GOT3 (cell line): ENCODE data around the gene LTA.

Source experiments
- DNase-seq: peaks from one replicate; lab custom pipeline; 2025; ENCODE audit warnings: mixed read lengths; lab: John Stamatoyannopoulos, UW

Gene LTA

GRCh38 chr6:31572041-31572911 is at the start of gene LTA:
TSS of gene LTA (plus strand) at chr6:31572289. CDS start at chr6:31572743, 454 bp downstream.
- no peak for DNase-seq

GRCh38 chr6:31525553-31525931 is 46.5 kb upstream of the LTA start:
- DNase-seq = no peak

GRCh38 chr6:31525932-31526591 is 46.0 kb upstream of the LTA start:
- DNase-seq = no peak

DNA sequence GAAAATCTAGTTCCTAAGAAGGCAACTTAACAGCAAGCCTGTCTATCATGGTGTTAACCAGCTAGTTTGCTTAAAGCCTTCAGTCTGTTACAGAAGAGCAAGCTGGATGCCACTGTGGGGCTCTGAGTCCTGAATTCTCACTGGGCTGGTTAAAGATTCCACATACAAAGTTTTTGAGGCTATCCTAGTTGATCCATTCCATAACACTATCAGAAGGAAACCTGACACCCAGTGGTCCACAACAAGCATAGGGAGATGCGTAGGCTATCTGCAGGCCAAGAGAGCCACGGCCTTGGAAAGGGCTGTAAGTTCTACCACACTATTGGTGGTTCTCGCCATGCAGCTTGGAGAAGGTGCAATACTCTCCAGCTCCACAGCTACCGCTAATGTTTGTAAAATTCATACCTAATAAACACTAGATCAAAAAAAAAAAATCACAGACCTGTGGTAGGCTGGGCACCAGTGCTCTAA is 43.7 kb upstream of the LTA start:
- DNase-seq = no peak

DNA sequence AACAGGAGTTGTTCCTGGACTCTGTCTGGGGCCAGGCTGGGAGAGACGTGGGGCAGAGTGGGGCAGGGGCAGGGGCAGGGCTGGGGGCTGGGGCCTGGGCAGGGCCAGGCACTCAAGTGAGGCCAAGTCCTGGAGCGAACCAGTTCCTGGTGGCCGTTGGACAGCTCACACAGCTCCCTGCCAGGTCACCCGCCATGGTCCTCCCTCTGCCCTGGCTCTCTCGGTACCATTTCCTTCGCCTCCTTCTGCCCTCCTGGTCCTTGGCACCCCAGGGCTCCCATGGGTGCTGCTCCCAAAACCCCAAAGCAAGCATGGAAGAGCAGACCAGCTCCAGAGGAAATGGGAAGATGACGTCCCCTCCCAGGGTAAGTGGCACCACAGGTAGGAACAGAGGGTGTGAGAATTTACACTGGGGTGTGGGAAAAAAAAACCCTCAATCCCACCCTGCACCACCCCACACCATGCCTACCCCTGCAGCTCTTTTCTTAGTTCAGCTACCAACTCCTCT is 43.2 kb upstream of the LTA start, which contains the start of gene MCCD1:
Gene MCCD1, plus strand, starts transcription at position 142 of the 508 bp plus-strand sequence. Its CDS starts 53 bp downstream, at position 195.
- DNase-seq = no peak

GRCh38 chr6:31529329-31530150 is 42.5 kb upstream of the LTA start:
- DNase-seq = no peak

DNA sequence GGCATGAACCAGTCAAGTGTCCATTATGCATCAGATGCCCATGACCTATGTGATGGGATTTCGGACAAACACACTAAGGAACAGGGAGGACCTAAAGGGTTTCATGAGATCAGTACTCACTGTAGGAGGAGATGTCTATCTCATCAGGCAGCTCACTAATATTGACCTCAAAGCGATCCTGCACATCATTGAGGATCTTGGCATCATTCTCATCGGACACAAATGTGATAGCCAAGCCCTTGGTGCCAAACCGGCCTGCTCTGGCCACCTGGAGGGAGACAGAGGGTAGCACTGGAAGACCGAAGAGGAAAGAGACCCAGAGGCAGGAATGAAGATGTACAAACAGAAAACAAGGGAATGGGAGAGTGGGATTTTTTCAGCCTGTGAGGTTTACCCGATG is 41.4 kb upstream of the LTA start:
- DNase-seq = no peak

GRCh38 chr6:31531162-31531561 is 40.9 kb upstream of the LTA start:
- DNase-seq = no peak

DNA sequence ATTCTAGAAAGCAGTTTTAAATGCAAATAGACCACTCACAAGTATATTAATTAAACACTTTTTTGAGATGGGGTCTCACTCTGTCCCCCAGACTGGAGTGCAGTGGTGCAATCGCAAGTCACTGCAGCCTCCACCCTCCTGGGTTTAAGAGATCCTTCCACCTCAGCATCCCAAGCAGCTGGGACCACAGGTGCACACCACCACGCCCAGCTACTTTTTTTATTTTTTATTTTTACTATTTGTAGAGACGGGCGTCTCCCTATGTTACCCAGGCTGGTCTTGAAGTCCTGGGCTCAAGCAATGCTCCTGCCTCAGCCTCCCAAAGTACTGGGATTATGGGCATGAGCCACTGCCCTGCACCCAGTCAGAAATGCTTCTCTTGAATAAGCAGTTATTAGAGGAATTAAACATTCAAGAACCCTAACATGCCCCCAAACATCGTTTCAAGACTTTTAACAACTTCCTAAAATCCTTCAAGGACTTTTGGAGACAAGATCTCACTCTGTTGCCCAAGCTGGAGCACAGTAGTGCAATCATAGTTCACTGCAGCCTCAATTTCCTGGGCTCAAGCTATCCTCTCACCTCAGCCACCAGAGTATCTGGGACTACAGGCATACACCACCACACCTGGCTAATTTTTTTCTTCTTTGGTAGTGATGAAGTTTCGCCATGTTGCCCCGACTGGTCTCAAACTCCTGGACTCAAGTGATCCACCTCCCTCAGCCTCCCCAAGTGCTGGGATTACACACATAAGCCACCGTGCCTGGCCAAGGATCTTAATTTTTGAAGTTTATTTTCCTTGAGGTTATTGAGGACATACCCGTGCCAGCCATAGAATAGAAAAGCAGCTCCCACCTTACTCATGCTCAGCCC is 40.1 kb upstream of the LTA start:
- no peak for DNase-seq

- no peak for DNase-seq
Observed at GRCh38 chr6:31532644-31533454, 39.2 kb upstream of the LTA start.

DNA sequence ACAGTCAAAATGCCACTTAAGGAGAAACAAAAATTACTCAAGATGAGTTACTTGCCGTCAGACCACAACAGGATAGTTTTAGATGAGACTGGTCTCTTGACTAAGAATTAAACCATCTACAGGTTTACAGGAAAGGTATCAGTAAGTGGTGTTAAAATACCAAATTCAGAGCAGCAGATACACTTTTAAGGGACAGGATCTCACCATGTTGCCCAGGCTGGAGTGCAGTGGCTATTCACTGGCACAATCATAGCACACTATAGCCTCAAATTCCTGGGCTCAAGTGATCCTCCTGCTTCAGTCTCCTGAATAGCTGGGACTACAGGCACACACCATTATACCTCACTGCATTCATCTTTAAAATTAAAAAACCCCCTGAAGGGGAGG is 38.6 kb upstream of the LTA start:
- DNase-seq = no peak

- no peak for DNase-seq
Observed at GRCh38 chr6:31534011-31534410, 38.1 kb upstream of the LTA start.

- no peak for DNase-seq
Observed at GRCh38 chr6:31534521-31535040, 37.5 kb upstream of the LTA start.

DNA sequence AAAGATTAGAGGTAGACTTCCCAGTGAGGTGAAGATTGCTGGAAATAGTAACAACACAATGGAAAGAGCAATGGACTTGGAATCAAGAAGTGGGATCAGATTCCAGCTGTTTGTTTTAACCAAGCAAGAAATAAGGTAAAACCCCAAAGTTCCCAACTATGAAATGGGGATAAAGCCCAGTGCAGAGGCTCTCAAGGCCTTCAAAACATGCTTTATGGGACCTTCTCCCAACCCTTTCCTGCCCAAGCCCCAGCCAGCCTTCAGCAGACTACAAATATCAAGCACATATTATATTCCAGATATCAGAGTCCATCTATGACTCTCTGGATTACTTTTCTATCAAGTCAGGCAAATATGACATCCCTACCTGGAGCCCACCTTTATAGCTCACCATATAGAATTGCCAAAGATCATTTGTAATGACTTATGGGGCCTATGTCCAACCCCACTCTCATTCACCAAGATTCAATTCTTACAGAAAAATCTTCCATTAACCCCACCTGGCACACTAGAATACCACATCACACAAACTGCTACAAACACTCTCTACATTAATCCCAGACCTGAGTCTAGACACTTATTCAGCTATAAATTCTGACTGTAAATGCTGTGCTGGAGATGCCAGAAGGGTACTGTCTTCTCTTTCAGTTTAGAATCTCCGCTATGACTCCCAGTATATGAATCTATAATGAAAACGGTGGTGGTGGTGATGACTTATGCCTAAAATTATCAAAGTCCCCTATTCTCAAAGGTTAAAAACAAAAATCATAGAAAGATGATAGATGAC is 36.4 kb upstream of the LTA start:
- no peak for DNase-seq

- no peak for DNase-seq
Observed at GRCh38 chr6:31538805-31539400, 33.2 kb upstream of the LTA start.

- DNase-seq = no peak
Observed at GRCh38 chr6:31540640-31541039, 31.4 kb upstream of the LTA start.

GRCh38 chr6:31541059-31541657 is 30.9 kb upstream of the LTA start:
- DNase-seq = no peak
